GM23248 (cell line): ENCODE results near the gene CFAP251. TPM values are rescaled to one million over a fixed set of nuclear protein-coding genes. Genes with fewer than 3 reads are reported as not detected.

Source experiments
- DNase-seq: peaks from one replicate; pipeline ENCODE4 v3.0.0-alpha.2; 2015
- H2AFZ ChIP-seq: fragments of 200-600 bp; sonication (generic); 2 replicates; pipeline ENCODE4 v1.6.1; 2016; ENCODE audit warnings: antibody characterized with exemption
- H3F3A ChIP-seq: fragments of 200-600 bp; sonication (generic); 2 replicates; pipeline ENCODE4 v1.6.1; 2016; ENCODE audit warnings: mild to moderate bottlenecking, antibody characterized with exemption, mixed run types; ENCODE audit not compliant: insufficient read depth
- H3K27ac ChIP-seq: fragments of 200-600 bp; sonication (generic); 2 replicates; pipeline ENCODE4 v1.5.1; 2016; ENCODE audit warnings: mild to moderate bottlenecking
- H3K27me3 ChIP-seq: fragments of 200-600 bp; sonication (generic); replicated peaks from 2 replicates; pipeline ENCODE4 v1.6.1; 2016; ENCODE audit warnings: mild to moderate bottlenecking; ENCODE audit not compliant: insufficient read depth
- H3K36me3 ChIP-seq: fragments of 200-600 bp; sonication (generic); 2 replicates; pipeline ENCODE4 v1.6.1; 2016; ENCODE audit warnings: low read depth, mild to moderate bottlenecking
- H3K4me1 ChIP-seq: fragments of 200-600 bp; sonication (generic); 2 replicates; pipeline ENCODE4 v1.6.1; 2016; ENCODE audit warnings: mild to moderate bottlenecking; ENCODE audit not compliant: insufficient read depth
- H3K4me2 ChIP-seq: fragments of 200-600 bp; sonication (generic); one replicate; pipeline ENCODE4 v1.6.1; 2016; ENCODE audit warnings: mild to moderate bottlenecking; ENCODE audit not compliant: unreplicated experiment
- H3K4me3 ChIP-seq: fragments of 200-600 bp; sonication (generic); 2 replicates; pipeline ENCODE4 v1.5.1; 2016; ENCODE audit warnings: mild to moderate bottlenecking
- H3K79me2 ChIP-seq: fragments of 200-600 bp; sonication (generic); 2 replicates; pipeline ENCODE4 v1.6.1; 2016; ENCODE audit warnings: mild to moderate bottlenecking; ENCODE audit not compliant: insufficient read depth
- H3K9ac ChIP-seq: fragments of 200-600 bp; sonication (generic); 2 replicates; pipeline ENCODE4 v1.6.1; 2016; ENCODE audit warnings: mild to moderate bottlenecking
- H3K9me2 ChIP-seq: fragments of 200-600 bp; sonication (generic); 2 replicates; pipeline ENCODE4 v1.6.1; 2016; ENCODE audit warnings: mixed run types, mild to moderate bottlenecking, moderate library complexity; ENCODE audit not compliant: insufficient read depth
- H3K9me3 ChIP-seq: fragments of 200-600 bp; sonication (generic); one replicate; pipeline ENCODE4 v1.6.1; 2017; ENCODE audit warnings: low read depth
- H4K20me1 ChIP-seq: fragments of 200-600 bp; sonication (generic); 2 replicates; pipeline ENCODE4 v1.6.0; 2016; ENCODE audit not compliant: insufficient read depth
- EZH2 ChIP-seq: fragments of 200-600 bp; sonication (generic); IDR thresholded peaks from 2 replicates; pipeline ENCODE4 v1.6.1; 2018; ENCODE audit warnings: antibody characterized with exemption, mild to moderate bottlenecking; ENCODE audit not compliant: insufficient read depth, poor library complexity, severe bottlenecking
- EZH2phosphoT487 ChIP-seq: fragments of 200-600 bp; sonication (generic); IDR thresholded peaks from 2 replicates; pipeline ENCODE4 v1.6.1; 2018; ENCODE audit warnings: antibody characterized with exemption, moderate library complexity, mild to moderate bottlenecking, low read depth; ENCODE audit not compliant: insufficient read depth
- WGBS, 2 experiments: methylation state at CpG; one replicate each; pipeline ENCODE4 v1.1.6; 2015 to 2017; ENCODE audit warnings: low lambda C conversion rate in 2 of 2, low coverage in 1 of 2; ENCODE audit errors: missing lambda C conversion rate in 2 of 2; 5-methylcytosine and 5-hydroxymethylcytosine counted together
- in situ Hi-C: fragments of 300-500 bp; cut with MboI; formaldehyde crosslinking; loops from 2 replicates; pipeline ENCODE4 v1.15.0; 2020
- polyA plus RNA-seq: library from polyadenylated mRNA; unstranded; fragments of >200 nt; fragmentation: Nextera tagmentation; extraction: Ambion mirVana; gene quantifications from 2 replicates; pipeline ENCODE4 v1.2.1, GENCODE V29; 2016
- total RNA-seq: library from RNA; depleted of rRNA; stranded (reverse); fragments of >200 nt; shearing (Covaris generic); gene quantifications from 2 replicates; pipeline ENCODE4 v1.2.3, GENCODE V29; 2014

Gene CFAP251
- total and polyA plus RNA-seq, 2 experiments from 2014 or later, result 0.58 to 1.6 TPM

DNA sequence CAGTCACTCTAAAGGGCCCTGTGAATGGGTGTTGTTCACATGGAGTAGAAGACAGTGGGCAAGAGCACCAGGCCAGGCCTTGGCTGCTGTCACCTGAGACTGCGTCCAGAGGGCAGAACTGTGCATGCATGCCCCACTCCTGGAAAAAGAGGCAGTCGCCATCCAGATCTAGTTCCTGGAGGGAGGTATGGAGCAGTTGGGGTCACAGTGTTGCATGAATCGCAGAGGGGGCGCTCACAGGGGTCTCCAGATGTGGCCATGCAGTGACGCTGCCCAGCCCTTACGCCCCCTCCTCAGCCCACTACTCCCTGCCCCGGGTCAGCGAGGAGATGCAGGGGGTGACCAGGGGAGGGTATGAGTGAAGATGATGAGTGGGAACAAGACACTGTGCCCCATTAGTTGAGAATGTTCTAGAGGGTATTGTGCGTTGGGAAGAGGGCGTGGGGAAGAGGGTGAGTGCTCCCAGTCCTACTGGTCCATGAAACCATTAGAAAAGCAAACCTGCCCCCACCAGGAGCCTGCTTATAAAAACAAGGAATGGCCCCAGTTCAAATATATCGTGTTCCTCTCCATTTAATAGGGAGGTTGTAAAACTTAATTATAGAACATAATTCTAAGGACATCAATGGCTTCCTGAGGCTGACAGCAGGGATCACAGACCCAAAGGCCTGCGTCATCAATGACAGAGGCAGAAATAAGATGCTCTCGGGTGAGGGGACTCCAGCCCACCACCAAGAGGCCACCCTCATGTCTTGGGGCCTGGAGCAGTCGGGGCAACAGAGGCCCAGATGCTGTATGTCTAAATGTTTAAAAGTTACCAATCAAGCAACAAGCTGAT, 71.1 kb downstream of the CFAP251 start:
- Histone ChIP-seq H4K20me1 (no peaks in the 10 kb centered on the region), H3K9me3 (no peaks in the 10 kb centered on the region), H3K9ac (no peak overlapping the region), H3F3A (peaks cover 14% of the 10 kb centered on the region), H3K27me3 (no peaks in the 10 kb centered on the region), H3K4me3 (no peak overlapping the region), H3K4me1 (peaks cover 21% of the 10 kb centered on the region), H3K79me2 (no peaks in the 10 kb centered on the region), H2AFZ (no peak overlapping the region), H3K36me3 (no peaks in the 10 kb centered on the region), H3K4me2 (no peak overlapping the region), H3K27ac (no peak overlapping the region), H3K9me2 (no peaks in the 10 kb centered on the region)
- no peak for DNase-seq
- in situ Hi-C loops, result no loop called here
- TF ChIP-seq EZH2 (no peak), EZH2phosphoT487 (no peak)
- 93% methylated on average over 14 of the region's 14 CpGs for WGBS, 2 experiments

DNA sequence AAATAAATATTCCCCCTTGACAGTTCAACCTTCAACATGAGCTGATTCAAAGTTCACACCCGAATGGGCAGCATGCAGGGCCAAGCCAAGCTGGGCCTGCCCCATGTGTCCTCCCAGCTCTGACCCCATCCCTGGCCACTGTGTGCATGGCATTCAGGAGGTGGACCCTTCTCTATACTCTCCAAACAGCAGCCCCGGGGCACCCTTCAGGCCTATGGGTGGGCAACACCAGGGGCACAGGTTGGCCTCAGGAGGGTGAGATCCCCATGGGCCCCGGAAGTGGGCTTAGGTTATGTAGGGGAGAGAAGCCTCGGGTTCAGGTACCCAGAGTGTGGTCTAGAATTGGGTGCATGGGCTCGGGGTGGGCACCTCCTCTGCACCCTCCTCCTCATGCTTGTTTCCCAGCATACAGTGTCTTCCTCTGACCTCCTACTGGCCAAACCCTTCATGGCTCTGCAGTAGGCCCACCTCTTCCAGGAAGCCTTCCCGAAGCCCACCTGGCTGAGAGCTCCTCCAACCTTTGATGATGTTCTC, 71.8 kb downstream of the CFAP251 start:
- Histone ChIP-seq H3K4me1 (peaks cover 21% of the 10 kb centered on the region), H3K27me3 (no peaks in the 10 kb centered on the region), H3K9ac (no peak overlapping the region), H2AFZ (no peak overlapping the region), H4K20me1 (no peaks in the 10 kb centered on the region), H3K79me2 (no peaks in the 10 kb centered on the region), H3F3A (peaks cover 14% of the 10 kb centered on the region), H3K9me3 (no peaks in the 10 kb centered on the region), H3K4me3 (no peak overlapping the region), H3K4me2 (no peak overlapping the region), H3K9me2 (no peaks in the 10 kb centered on the region), H3K27ac (no peak overlapping the region), H3K36me3 (no peaks in the 10 kb centered on the region)
- DNase-seq, result no peak
- in situ Hi-C loops, result no loop called here
- no peak for TF ChIP-seq EZH2phosphoT487
- no peak for TF ChIP-seq EZH2
- WGBS, 2 experiments, result 97 to 100% methylated on average over 6 of the region's 6 CpGs

DNA sequence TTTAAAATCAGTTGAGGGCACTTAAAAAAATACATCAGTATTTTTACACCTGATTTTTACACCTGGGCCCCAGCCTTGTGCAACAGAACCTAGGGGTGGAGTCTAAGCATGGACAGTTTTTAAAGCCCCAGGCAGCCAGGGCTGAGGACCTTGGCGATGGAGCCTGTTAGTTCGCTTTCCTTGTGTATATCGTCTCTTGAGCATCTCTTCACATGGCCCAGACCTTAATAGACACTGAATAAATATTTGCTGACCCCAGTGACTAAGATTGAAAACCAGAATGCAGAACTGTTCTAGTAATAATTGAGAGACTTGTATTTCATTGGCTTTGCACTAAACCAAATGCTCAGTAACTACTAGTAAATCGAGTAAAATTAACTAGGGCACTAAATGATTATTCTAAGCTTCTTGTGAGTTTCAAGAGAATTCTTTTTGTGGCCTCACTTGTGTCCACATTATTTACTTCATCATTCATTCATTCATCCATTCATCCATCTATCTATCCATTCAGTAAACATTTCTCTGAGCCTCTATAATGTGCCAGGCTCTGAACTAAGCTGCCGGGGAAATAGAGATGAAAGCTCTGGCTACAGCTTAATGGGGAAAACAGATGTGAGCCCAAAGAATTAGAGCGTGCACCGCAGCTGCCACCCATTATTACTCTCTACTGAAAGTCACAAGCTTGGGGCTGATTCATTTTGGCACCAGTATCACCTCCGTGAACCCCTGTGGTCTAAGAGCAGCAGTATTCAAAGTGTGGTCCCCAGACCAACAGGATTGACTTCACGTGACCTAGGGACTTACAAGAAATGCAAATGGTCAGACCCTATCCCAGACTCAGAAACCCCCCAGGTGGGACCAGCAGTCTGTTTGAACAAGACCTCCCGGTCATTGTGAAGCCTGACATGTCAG, 72.6 kb downstream of the CFAP251 start:
- peak overlapping the region; percentile 73; the same call in 1 of the 2 replicates for H3K27ac ChIP-seq
- H2AFZ ChIP-seq, result no peak overlapping the region
- peaks cover 14% of the 10 kb centered on the region for H3F3A ChIP-seq
- no peak overlapping the region for H3K4me2 ChIP-seq
- 71 to 72% methylated on average over 10 of the region's 10 CpGs for WGBS, 2 experiments
- no peaks in the 10 kb centered on the region for H3K9me2 ChIP-seq
- H3K4me3 ChIP-seq, result no peak overlapping the region
- in situ Hi-C loops, result no loop called here
- DNase-seq, result peak; percentile 47
- no peaks in the 10 kb centered on the region for H3K9me3 ChIP-seq
- no peaks in the 10 kb centered on the region for H3K27me3 ChIP-seq
- no peaks in the 10 kb centered on the region for H3K79me2 ChIP-seq
- no peak overlapping the region for H3K9ac ChIP-seq
- TF ChIP-seq EZH2phosphoT487 (no peak), EZH2 (no peak)
- H3K4me1 ChIP-seq, result peaks cover 21% of the 10 kb centered on the region
- H4K20me1 ChIP-seq, result no peaks in the 10 kb centered on the region
- no peaks in the 10 kb centered on the region for H3K36me3 ChIP-seq
